IMR-90 (cell line): ENCODE measurements around the gene ROR2. TPM values are rescaled to one million over a fixed set of nuclear protein-coding genes. Genes with fewer than 3 reads are reported as not detected.

ENCODE experiments used
- ATAC-seq: fragments of 200-7000 bp; cut with Tn5 transposase; 2 replicates; pipeline ENCODE4 v1.9.1; 2020; ENCODE audit warnings: low read depth, mild to moderate bottlenecking, moderate library complexity
- BruUV-seq: library from RNA; stranded (reverse); fragments of 400-500 nt; replicated peaks from 2 replicates; lab custom pipeline; 2021; lab: Mats Ljungman, UMichigan
- CTCF ChIA-PET: fragments of 300-600 bp; formaldehyde crosslinking; extraction: SDS; loops from one replicate; lab custom pipeline; 2021; ENCODE audit warnings: antibody characterized with exemption; lab: Yijun Ruan, JAX
- POLR2A ChIA-PET: fragments of 300-600 bp; sonication (Branson Sonifier 250); formaldehyde crosslinking; loops from one replicate; lab custom pipeline; 2022; ENCODE audit warnings: antibody characterized with exemption; ENCODE audit not compliant: unreplicated experiment; lab: Charles Lee
- DNase-seq: peaks from one replicate; pipeline ENCODE4 v3.0.0; 2013
- H2AFZ ChIP-seq: replicated peaks from 2 replicates; pipeline ENCODE3; 2013; ENCODE audit warnings: low read length, mild to moderate bottlenecking; ENCODE audit not compliant: poor library complexity
- H2AK5ac ChIP-seq: 2 replicates; pipeline ENCODE4 v1.6.1; 2013; ENCODE audit warnings: low read depth, low read length, inconsistent platforms
- H2AK9ac ChIP-seq: replicated peaks from 2 replicates; pipeline ENCODE3; 2013; ENCODE audit warnings: mild to moderate bottlenecking, low read depth, low read length, moderate library complexity; ENCODE audit not compliant: poor library complexity
- H2BK120ac ChIP-seq: 2 replicates; pipeline ENCODE4 v1.6.1; 2013; ENCODE audit warnings: low read depth, low read length, inconsistent platforms
- H2BK15ac ChIP-seq: 3 replicates; pipeline ENCODE4 v1.6.1; 2013; ENCODE audit warnings: low read depth, low read length, inconsistent platforms
- H2BK20ac ChIP-seq: 2 replicates; pipeline ENCODE4 v1.6.1; 2013; ENCODE audit warnings: low read depth, mild to moderate bottlenecking, inconsistent platforms, low read length, moderate library complexity
- H2BK5ac ChIP-seq: 2 replicates; pipeline ENCODE4 v1.6.1; 2013; ENCODE audit warnings: mild to moderate bottlenecking, low read depth, low read length, inconsistent platforms; ENCODE audit not compliant: poor library complexity, severe bottlenecking
- H3K14ac ChIP-seq: replicated peaks from 2 replicates; pipeline ENCODE4 v1.6.1; 2013; ENCODE audit warnings: low read depth, low read length, inconsistent platforms
- H3K18ac ChIP-seq: 2 replicates; pipeline ENCODE4 v1.6.1; 2013; ENCODE audit warnings: low read depth, low read length, control low read depth
- H3K23ac ChIP-seq: 2 replicates; pipeline ENCODE4 v1.6.1; 2013; ENCODE audit warnings: low read depth, low read length, inconsistent platforms
- H3K27ac ChIP-seq: 2 replicates; pipeline ENCODE4 v1.5.1; 2013; ENCODE audit warnings: mild to moderate bottlenecking, control low read depth, low read length; ENCODE audit not compliant: insufficient read depth
- H3K27me3 ChIP-seq: 2 replicates; pipeline ENCODE4 v1.6.1; 2013; ENCODE audit warnings: low read length; ENCODE audit not compliant: control insufficient read depth, insufficient read depth
- H3K36me3 ChIP-seq: 2 replicates; pipeline ENCODE4 v1.6.1; 2013; ENCODE audit warnings: low read length, mixed read lengths; ENCODE audit not compliant: control insufficient read depth, insufficient read depth
- H3K4ac ChIP-seq: 2 replicates; pipeline ENCODE4 v1.6.1; 2013; ENCODE audit warnings: low read depth, low read length, inconsistent platforms
- H3K4me1 ChIP-seq: 2 replicates; pipeline ENCODE4 v1.6.1; 2013; ENCODE audit warnings: low read length, mixed read lengths; ENCODE audit not compliant: control insufficient read depth, insufficient read depth
- H3K4me2 ChIP-seq: 2 replicates; pipeline ENCODE4 v1.6.1; 2013; ENCODE audit warnings: low read depth, mild to moderate bottlenecking, control low read depth, low read length, moderate library complexity
- H3K4me3 ChIP-seq: 2 replicates; pipeline ENCODE4 v1.5.1; 2013; ENCODE audit warnings: low read depth, mild to moderate bottlenecking, control low read depth, low read length, moderate library complexity; ENCODE audit not compliant: insufficient read depth
- H3K56ac ChIP-seq: 2 replicates; pipeline ENCODE4 v1.6.1; 2013; ENCODE audit warnings: low read length, inconsistent platforms; ENCODE audit not compliant: insufficient read depth; ENCODE audit errors: extremely low read depth
- H3K79me1 ChIP-seq, 2 experiments: 2 replicates each; pipeline ENCODE4 v1.6.1; 2013; ENCODE audit warnings: low read length in 2 of 2, inconsistent platforms in 1 of 2, low read depth in 1 of 2
- H3K9ac ChIP-seq: 2 replicates; pipeline ENCODE4 v1.6.1; 2013; ENCODE audit warnings: low read depth, low read length, control low read depth
- H3K9me1 ChIP-seq: 2 replicates; pipeline ENCODE4 v1.6.1; 2013; ENCODE audit warnings: low read length, inconsistent platforms; ENCODE audit not compliant: insufficient read depth
- H3K9me3 ChIP-seq: 2 replicates; pipeline ENCODE4 v1.6.1; 2013; ENCODE audit warnings: low read length; ENCODE audit not compliant: control insufficient read depth, insufficient read depth
- H4K20me1 ChIP-seq: 2 replicates; pipeline ENCODE4 v1.6.1; 2013; ENCODE audit warnings: low read length, inconsistent platforms; ENCODE audit not compliant: insufficient read depth
- H4K5ac ChIP-seq: 2 replicates; pipeline ENCODE4 v1.6.1; 2013; ENCODE audit warnings: mild to moderate bottlenecking, low read depth, low read length, control low read depth
- H4K8ac ChIP-seq, 2 experiments: 2 replicates each; pipeline ENCODE4 v1.6.1; 2013; ENCODE audit warnings: low read depth in 2 of 2, low read length in 2 of 2, control low read depth in 1 of 2, inconsistent platforms in 1 of 2
- H4K91ac ChIP-seq: 2 replicates; pipeline ENCODE4 v1.6.1; 2013; ENCODE audit warnings: low read depth, low read length, inconsistent platforms; ENCODE audit not compliant: insufficient read depth
- CEBPB ChIP-seq: IDR thresholded peaks from 2 replicates; pipeline ENCODE4 v1.6.1; 2012; ENCODE audit warnings: low read depth, low read length, improper control_type of control experiment
- CHD1 ChIP-seq: IDR thresholded peaks from 2 replicates; pipeline ENCODE4 v1.6.1; 2012; ENCODE audit warnings: low read depth, low read length, improper control_type of control experiment
- ELK1 ChIP-seq: fragments of 150-350 bp; IDR thresholded peaks from 2 replicates; pipeline ENCODE4 v1.6.1; 2016; ENCODE audit warnings: low read depth, mild to moderate bottlenecking, low read length, moderate library complexity, borderline replicate concordance
- FOS ChIP-seq: fragments of 150-350 bp; IDR thresholded peaks from 2 replicates; pipeline ENCODE4 v1.6.1; 2016; ENCODE audit warnings: low read depth, low read length
- MAFK ChIP-seq: IDR thresholded peaks from 2 replicates; pipeline ENCODE4 v1.6.1; 2012; ENCODE audit warnings: low read depth, low read length, improper control_type of control experiment
- MXI1 ChIP-seq: IDR thresholded peaks from 2 replicates; pipeline ENCODE4 v1.6.1; 2012; ENCODE audit warnings: low read depth, mild to moderate bottlenecking, low read length, moderate library complexity, borderline replicate concordance
- POLR2A ChIP-seq: IDR thresholded peaks from 2 replicates; pipeline ENCODE4 v1.6.1; 2012; ENCODE audit warnings: mild to moderate bottlenecking, low read depth, low read length
- RAD21 ChIP-seq: IDR thresholded peaks from 2 replicates; pipeline ENCODE4 v1.6.1; 2012; ENCODE audit warnings: low read length, improper control_type of control experiment
- RCOR1 ChIP-seq: IDR thresholded peaks from 2 replicates; pipeline ENCODE4 v1.6.1; 2012; ENCODE audit warnings: mild to moderate bottlenecking, low read length, improper control_type of control experiment; ENCODE audit not compliant: insufficient replicate concordance
- RFX5 ChIP-seq: IDR thresholded peaks from 2 replicates; pipeline ENCODE4 v1.8.0; 2012; ENCODE audit warnings: low read depth, mild to moderate bottlenecking, low read length, moderate library complexity
- SMC3 ChIP-seq: fragments of 150-350 bp; IDR thresholded peaks from 2 replicates; pipeline ENCODE4 v1.6.1; 2016; ENCODE audit warnings: low read depth, mild to moderate bottlenecking, antibody characterized with exemption, low read length, moderate library complexity
- USF2 ChIP-seq: fragments of 150-350 bp; IDR thresholded peaks from 2 replicates; pipeline ENCODE4 v1.6.1; 2017; ENCODE audit warnings: mild to moderate bottlenecking, antibody characterized with exemption, low read length, low read depth
- WGBS, 2 experiments: methylation state at CpG; one replicate each; pipeline versions ENCODE4 v1.1.5 to v1.1.7; 2013; ENCODE audit warnings: missing lambda C conversion rate in 2 of 2; ENCODE audit not compliant: insufficient read length in 1 of 2; ENCODE audit errors: extremely low coverage in 2 of 2; 5-methylcytosine and 5-hydroxymethylcytosine counted together
- dilution Hi-C: fragments of 300-500 bp; cut with HindIII; formaldehyde crosslinking; loops from one replicate; pipeline ENCODE4 v1.14.3; 2018; ENCODE audit warnings: low sequenced_read_pairs; ENCODE audit not compliant: unreplicated experiment
- in situ Hi-C: fragments of 300-500 bp; cut with MboI; formaldehyde crosslinking; loops from 3 replicates; pipeline ENCODE4 v1.14.3; 2019; ENCODE audit warnings: low sequenced_read_pairs, inconsistent platforms, mixed read lengths
- intact Hi-C: fragments of 100-400 bp; cut with micrococcal nuclease; formaldehyde crosslinking; loops from 2 replicates; pipeline ENCODE4 v1.10.0; 2022
- polyA plus RNA-seq, 3 experiments: library from polyadenylated mRNA; depleted of rRNA; stranded (reverse); fragments of >200 nt; gene quantifications; 2 replicates each; pipeline ENCODE4 v1.2.3, GENCODE V29; 2012; ENCODE audit warnings: low replicate concordance in 1 of 3
- total RNA-seq: library from RNA; depleted of rRNA; stranded (reverse); fragments of >200 nt; gene quantifications from 2 replicates; pipeline ENCODE4 v1.2.3, GENCODE V29; 2012

ROR2 gene
- total and polyA plus RNA-seq, 2 of the 4 experiments (the other 2 are of a cell fraction): 2.3 to 4.8 TPM

- TF ChIP-seq RAD21 (no peak), FOS (no peak), CEBPB (no peak), SMC3 (no peak), RFX5 (no peak), CHD1 (no peak), POLR2A (no peak), ELK1 (no peak), MXI1 (no peak), MAFK (no peak), USF2 (no peak), RCOR1 (no peak)
- dilution Hi-C loops (no loop called here), in situ Hi-C loops (no loop called here), intact Hi-C loops (loop anchor here (5.0 kb wide), 1 partner anchor 136 kb away; the partner anchor contains the start of gene NFIL3)
- no peak overlapping the region for H3K56ac ChIP-seq
- no peak overlapping the region for H2BK5ac ChIP-seq
- DNase-seq (no peak), ATAC-seq (no peak)
- BruUV-seq: no TSS peak
- H2BK20ac ChIP-seq: no peak overlapping the region
- CTCF ChIA-PET: no interaction called here
- no peak overlapping the region for H3K23ac ChIP-seq
- H2BK120ac ChIP-seq: no peak overlapping the region
- H3K9me1 ChIP-seq: no peaks in the 10 kb centered on the region; the same call in 1 of the 2 replicates
- H3K4me1 ChIP-seq: peaks cover 5% of the 10 kb centered on the region; the same call in 1 of the 2 replicates
- H2AK5ac ChIP-seq: no peak overlapping the region
- POLR2A ChIA-PET: no interaction called here
- no peak overlapping the region for H3K4me2 ChIP-seq
- peaks cover 5% of the 10 kb centered on the region for H3K9me3 ChIP-seq
- no peak overlapping the region for H4K8ac ChIP-seq
- H2BK15ac ChIP-seq: no peak overlapping the region
- H2AFZ ChIP-seq: no peak overlapping the region
- H4K5ac ChIP-seq: no peak overlapping the region
- H3K36me3 ChIP-seq: no peaks in the 10 kb centered on the region
- no peak overlapping the region for H3K14ac ChIP-seq
- no peaks in the 10 kb centered on the region for H3K27me3 ChIP-seq
- no peaks in the 10 kb centered on the region for H3K79me1 ChIP-seq
- H3K18ac ChIP-seq: no peak overlapping the region
- H4K20me1 ChIP-seq: no peaks in the 10 kb centered on the region
- H2AK9ac ChIP-seq: no peak overlapping the region
- no peak overlapping the region for H3K9ac ChIP-seq
- H4K91ac ChIP-seq: no peak overlapping the region
- no peak overlapping the region for H3K27ac ChIP-seq
- no peak overlapping the region for H3K4me3 ChIP-seq
- WGBS, 2 experiments: 82% methylated on average over 1 of the region's 3 CpGs; no CpG with 5 or more reads in 1 of the 2 experiments
- H3K4ac ChIP-seq: no peak overlapping the region
Measured at GRCh38 chr9:91558395-91558794, 391.6 kb downstream of the ROR2 start.
